Measurements from ENCODE around the gene TEX53.

Gene TEX53

GRCh38 chr9:114657705-114658104 lies at the start of gene TEX53:
Gene TEX53 (minus strand): TSS chr9:114657805. CDS start chr9:114657774, 31 bp downstream.
- no peak for FAIRE-seq

GRCh38 chr9:114706711-114707110 lies 49.1 kb upstream of the TEX53 start:
- FAIRE-seq = no peak

- no peak for FAIRE-seq
Observed at GRCh38 chr9:114701988-114702387, 44.4 kb upstream of the TEX53 start.

GRCh38 chr9:114697951-114698351 lies 40.3 kb upstream of the TEX53 start:
- FAIRE-seq = no peak

- no peak for FAIRE-seq
Observed at GRCh38 chr9:114696814-114697544, 39.4 kb upstream of the TEX53 start.

- FAIRE-seq = no peak
Observed at GRCh38 chr9:114695948-114696347, 38.3 kb upstream of the TEX53 start.

GRCh38 chr9:114694719-114695269 lies 37.2 kb upstream of the TEX53 start:
- no peak for FAIRE-seq

- FAIRE-seq = no peak
Observed at GRCh38 chr9:114694146-114694545, 36.5 kb upstream of the TEX53 start.

GRCh38 chr9:114693248-114693855 lies 35.7 kb upstream of the TEX53 start:
- FAIRE-seq = no peak

- no peak for FAIRE-seq
Observed at GRCh38 chr9:114691956-114692295, 34.3 kb upstream of the TEX53 start.

- FAIRE-seq = no peak
Observed at GRCh38 chr9:114691046-114691955, 33.7 kb upstream of the TEX53 start.

- FAIRE-seq = no peak
Observed at GRCh38 chr9:114690308-114690707, 32.7 kb upstream of the TEX53 start.

GRCh38 chr9:114689813-114690212 lies 32.2 kb upstream of the TEX53 start:
- no peak for FAIRE-seq

- no peak for FAIRE-seq
Observed at GRCh38 chr9:114688909-114689610, 31.5 kb upstream of the TEX53 start.

GRCh38 chr9:114688379-114688778 lies 30.8 kb upstream of the TEX53 start:
- FAIRE-seq = no peak

GRCh38 chr9:114687034-114687433 lies 29.4 kb upstream of the TEX53 start:
- no peak for FAIRE-seq

- FAIRE-seq = no peak
Observed at GRCh38 chr9:114685951-114686350, 28.3 kb upstream of the TEX53 start.

- no peak for FAIRE-seq
Observed at GRCh38 chr9:114684036-114684435, 26.4 kb upstream of the TEX53 start.

- no peak for FAIRE-seq
Observed at GRCh38 chr9:114682846-114683245, 25.2 kb upstream of the TEX53 start.

GRCh38 chr9:114681594-114682332 lies 24.2 kb upstream of the TEX53 start, which contains the start of gene TEX48:
Gene TEX48 (minus strand): TSS chr9:114682192. CDS start chr9:114671723, 10,469 bp downstream.
- FAIRE-seq = no peak

- FAIRE-seq = no peak
Observed at GRCh38 chr9:114680259-114681001, 22.8 kb upstream of the TEX53 start.

All from endometrium (tissue), 2 donors.